GM21786 (cell line): ENCODE results near the gene USP32.

Experiments used
- ATAC-seq: cut with Tn5 transposase; IDR thresholded peaks from one replicate; pipeline ENCODE4 v1.9.1; 2021; ENCODE audit not compliant: unreplicated experiment

USP32 gene

DNA sequence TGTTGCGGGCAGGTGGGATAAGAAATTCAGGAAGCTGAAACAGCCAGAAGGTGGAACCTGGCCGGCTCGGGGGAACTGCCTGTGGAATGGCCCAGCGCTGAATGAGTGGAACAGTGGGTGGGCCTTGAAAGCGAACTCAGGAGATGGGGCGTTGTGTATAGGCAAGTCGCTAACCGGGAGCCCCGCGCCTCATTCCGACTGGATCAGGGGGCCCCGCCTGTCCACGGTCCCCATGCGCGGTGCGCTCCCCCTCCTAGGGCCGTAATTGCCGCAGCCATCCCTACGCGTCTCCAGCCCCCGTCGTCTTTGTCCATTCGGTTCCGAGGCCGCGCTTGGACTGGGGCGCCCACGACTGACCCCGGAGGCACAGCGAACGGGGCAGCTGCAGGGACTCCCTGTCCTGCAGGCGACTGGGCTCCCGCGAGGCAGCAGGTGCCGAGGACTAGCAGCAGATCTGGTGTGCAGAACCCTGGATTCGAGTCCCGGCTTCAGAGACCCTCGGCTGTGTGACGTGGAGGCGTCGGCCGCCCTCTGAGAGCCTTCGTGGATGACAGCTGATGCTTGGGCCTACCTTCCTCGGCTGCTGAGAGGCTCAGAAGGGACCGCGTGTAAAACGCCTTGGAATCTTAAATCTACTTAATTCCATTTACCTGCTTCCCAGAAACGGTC is 253.0 kb downstream of the USP32 start:
- ATAC-seq, result no peak

DNA sequence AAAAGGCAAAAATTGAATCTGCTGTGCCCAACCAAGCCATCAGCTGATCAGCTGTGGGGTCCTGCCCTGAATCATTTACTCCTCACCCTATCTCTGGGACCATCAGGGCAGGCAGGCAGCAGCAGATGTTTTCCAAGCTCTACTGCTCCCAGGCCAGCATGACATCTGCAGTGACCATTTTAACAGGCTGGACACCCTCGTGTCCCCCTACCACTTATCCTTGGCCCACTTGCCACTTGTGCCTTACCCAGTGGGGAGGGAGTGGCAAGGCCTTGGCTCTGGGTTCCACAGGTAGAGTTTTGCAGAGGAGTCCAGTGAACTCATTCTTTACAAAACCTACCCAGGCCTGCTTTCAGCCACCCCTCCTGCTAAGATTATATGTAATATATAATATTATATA is 254.2 kb downstream of the USP32 start:
- ATAC-seq, result no peak

DNA sequence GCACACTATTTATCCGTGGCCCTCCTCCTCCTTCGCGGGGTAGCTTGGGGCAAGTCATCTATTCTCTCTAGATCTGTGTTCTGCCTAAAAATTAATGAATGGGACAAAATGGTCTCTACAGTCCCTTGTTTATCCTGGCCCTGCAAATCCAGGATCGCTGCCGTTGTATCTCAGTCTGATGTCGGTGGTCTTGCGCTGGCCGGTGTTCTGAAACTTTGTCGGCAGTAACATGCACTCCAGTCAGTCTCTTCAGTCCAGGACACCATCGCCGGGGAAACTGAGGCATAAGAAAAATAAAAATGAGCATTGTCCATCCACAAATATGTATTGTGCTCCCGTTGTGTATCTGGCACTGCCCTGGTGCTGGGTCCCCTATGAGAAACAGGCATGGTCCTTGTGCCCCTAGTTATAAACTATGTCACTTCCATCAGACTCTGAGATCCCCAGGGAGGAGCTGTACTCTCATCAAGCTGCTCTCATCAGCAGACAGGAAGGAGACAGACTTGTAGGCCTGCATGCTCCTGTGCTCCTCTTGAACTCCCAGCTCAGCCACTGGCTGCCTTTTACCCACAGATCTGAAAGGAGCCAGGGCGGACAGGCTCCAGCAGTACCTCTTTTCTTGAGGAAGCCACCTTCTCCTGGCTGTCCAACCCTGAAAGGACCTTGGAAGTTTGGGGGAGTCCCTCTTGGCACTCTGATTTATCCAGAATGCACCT is 255.8 kb downstream of the USP32 start:
- ATAC-seq, result no peak

DNA sequence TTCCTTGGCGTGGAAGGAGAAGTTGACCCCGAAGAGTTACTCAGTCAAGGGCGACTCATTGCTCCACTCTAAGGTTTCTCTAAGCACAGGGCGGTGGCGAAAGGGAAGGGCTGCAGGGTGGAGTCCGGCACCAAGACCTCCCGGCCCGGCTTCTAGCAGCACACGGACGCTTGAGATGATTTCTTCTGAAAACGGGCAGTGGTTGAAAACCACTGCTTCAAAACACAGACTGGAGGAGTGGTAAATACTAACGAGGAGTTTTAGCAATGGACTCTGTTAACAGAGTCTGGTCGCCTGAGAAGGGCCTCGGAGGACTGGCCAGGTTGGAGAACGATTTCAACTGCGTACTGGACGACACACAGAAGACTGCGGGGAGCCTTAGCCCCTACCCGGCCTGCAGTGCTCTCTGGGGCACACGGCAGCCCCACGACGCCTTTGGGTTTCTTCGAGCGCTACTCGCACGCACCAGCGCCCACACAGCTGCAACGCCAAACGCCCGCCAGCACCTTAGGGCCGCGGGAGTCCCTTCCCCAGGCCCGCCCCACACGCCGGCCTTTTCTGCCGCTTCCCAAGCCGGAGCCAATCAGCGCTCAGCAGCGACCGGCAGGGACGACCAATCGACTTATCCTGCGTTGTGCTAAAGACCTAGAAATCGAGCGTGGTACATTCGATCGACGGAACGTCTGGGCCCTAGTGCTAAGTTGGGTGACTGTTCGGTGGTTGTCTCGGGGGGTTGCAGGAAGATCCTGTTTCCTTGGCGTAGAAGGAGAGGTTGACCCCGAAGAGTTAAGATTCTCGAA is 256.6 kb downstream of the USP32 start:
- ATAC-seq, result peak; percentile 86

DNA sequence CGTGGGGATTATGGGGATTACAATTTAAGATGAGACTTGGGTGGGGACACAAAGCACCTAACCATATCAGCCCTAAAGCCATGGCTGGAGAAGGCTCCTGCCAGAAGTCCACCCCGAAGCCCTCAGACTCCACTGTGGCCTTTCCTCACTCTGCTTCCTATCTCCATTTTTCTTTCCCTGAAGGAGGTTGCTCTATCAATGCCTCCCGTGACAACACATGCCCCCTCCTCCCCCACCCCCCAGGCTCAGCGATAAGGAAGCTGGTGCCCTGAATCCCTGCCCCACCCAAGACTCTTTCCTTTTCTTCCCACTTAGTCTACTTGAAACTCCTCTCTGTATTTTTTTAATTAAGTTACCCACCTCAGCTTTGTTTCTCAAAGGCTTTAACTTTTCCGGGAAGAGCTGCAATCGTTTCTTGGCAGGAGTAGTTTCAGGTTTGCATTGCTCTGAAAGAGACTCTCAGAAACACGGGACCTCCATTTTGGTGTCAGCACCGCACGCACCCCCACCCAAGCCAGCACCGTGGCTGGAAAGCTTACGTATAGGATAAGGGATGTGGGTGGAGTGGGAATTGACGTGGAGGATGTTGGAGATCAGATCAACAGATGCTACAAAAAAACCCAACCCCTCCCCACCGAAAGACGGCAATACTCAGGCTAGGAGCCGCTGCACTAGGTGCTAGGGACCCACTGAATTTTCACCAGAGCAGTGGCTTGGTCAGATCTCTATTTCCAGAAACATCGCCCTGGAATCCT is 257.4 kb downstream of the USP32 start:
- ATAC-seq, result no peak

DNA sequence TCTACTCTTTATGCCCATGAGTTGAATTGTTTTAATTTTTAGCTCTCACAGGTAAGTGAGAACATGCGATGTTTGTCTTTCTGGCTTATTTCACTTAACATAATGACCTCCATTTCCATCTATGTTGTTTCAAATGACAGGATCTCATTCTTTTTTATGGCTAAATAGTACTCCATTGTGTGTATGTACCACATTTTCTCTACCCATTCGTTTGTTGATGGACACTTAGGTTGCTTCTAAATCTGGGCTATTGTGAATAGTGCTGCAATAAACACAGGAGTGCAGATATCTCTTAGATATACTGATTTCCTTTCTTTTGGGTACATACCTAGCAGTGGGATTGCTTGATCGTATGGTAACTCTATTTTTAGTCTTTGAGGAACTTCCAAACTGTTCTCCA is 261.5 kb downstream of the USP32 start:
- no peak for ATAC-seq

DNA sequence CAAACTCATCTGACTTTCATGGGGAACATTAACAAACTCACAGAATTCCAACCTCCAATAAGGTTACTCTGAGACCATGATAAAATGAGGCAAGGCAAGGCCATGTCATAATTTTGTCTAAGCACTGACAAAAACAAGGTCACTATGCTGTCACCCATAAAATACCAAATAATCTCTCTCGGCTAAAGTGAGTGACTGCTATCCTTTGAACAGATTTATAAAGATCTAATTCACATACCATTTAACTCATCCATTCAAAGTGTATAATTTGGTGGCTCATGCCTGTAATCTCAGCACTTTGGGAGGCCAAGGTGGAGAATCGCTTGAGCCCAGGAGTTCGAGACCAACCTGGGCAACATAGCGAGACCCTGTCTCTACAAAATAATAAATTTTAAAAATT is 262.8 kb downstream of the USP32 start:
- ATAC-seq, result no peak
